Cortex of kidney (tissue), 1 donor: ENCODE data around the gene COPS4.
"Not testable (repeated sequence)": the region's sequence is repeated elsewhere in the genome, so short reads cannot be mapped to it uniquely, and the experiment has no call there.

ENCODE experiments used
- DNase-seq: peaks from one replicate; lab custom pipeline; 2025; lab: John Stamatoyannopoulos, UW

Gene COPS4

GRCh38 chr4:83083925-83084475 lies 49.0 kb downstream of the COPS4 start:
- DNase-seq: no peak

- not testable (repeated sequence) for DNase-seq
Measured at GRCh38 chr4:83084956-83085355, 50.0 kb downstream of the COPS4 start.

GRCh38 chr4:83089410-83090157 lies 54.6 kb downstream of the COPS4 start:
- no peak for DNase-seq

- no peak for DNase-seq
Measured at GRCh38 chr4:83093060-83093640, 58.2 kb downstream of the COPS4 start.

DNA sequence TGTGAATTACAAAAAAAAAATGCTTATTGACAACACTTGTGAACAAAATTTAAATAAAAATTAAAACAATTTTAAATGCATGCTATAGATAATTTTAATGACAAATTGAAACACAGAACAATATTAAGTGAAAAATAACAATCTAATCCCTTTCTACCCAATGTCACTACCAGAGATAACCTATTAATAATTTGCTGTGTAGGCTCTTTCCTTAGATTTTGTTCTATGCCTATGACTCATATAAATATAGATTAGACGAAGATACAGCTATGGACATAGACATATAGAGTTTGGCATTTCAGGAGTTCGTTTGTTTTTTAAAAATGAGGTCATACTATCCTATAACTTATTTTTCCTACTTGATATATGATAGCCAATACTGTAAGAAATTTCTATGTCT lies 61.4 kb downstream of the COPS4 start:
- DNase-seq: no peak

GRCh38 chr4:83104991-83105390 lies 70.0 kb downstream of the COPS4 start:
- no peak for DNase-seq

DNA sequence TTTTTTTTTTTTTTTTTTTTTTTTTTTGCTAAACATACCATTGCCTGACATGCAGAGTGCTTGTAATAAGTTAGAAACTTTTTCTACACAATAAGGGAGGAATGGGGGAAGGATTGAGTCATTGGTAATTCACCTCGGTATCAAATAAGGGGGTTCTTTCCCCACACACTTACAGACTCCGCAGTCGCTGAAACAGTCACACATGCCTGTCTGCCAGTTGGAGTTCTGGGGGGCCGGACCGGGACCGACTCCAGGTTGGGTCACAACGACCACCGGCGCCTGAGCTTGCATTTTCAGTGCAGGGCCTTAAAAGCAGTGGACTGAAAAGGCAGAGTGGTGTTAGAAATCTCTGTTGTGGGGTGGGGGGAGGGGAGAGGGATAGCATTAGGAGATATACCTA lies 72.6 kb downstream of the COPS4 start:
- no peak for DNase-seq

GRCh38 chr4:83108101-83108861 lies 73.3 kb downstream of the COPS4 start:
- no peak for DNase-seq

GRCh38 chr4:83109480-83110222 lies 74.7 kb downstream of the COPS4 start:
- DNase-seq: no peak

- DNase-seq: peak; percentile 21
Measured at GRCh38 chr4:83110223-83110945, 75.4 kb downstream of the COPS4 start.

GRCh38 chr4:83110970-83111750 lies 76.2 kb downstream of the COPS4 start:
- DNase-seq: no peak

GRCh38 chr4:83111751-83112141 lies 76.8 kb downstream of the COPS4 start:
- not testable (repeated sequence) for DNase-seq

- DNase-seq: no peak
Measured at GRCh38 chr4:83112231-83112630, 77.2 kb downstream of the COPS4 start.

- DNase-seq: no peak
Measured at GRCh38 chr4:83112678-83113428, 77.9 kb downstream of the COPS4 start.

- no peak for DNase-seq
Measured at GRCh38 chr4:83113429-83113786, 78.4 kb downstream of the COPS4 start.

DNA sequence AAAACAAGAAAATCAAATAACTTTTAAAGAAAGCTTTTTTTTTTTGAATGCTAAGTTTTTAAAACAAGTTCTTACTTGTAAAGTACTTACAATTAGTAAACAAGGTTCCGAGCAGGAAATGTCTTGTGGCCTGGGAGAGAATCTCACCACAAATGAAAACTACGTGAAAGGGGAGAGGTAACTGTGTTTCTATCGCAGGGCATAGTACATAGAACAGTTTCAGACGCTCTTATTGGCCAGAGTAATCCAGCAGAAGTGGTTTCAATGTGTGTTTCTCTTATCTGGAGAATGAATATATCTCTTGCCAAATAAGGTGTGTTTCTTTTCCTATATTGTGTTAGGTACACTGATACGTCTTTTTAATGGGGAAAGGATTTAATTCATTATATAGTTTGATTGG lies 79.6 kb downstream of the COPS4 start, which contains the start of gene PLAC8:
TSS of gene PLAC8 (minus strand) at position 154 of the 400 bp plus-strand sequence. CDS start 6,808 bp downstream, outside the sequence.
- no peak for DNase-seq

DNA sequence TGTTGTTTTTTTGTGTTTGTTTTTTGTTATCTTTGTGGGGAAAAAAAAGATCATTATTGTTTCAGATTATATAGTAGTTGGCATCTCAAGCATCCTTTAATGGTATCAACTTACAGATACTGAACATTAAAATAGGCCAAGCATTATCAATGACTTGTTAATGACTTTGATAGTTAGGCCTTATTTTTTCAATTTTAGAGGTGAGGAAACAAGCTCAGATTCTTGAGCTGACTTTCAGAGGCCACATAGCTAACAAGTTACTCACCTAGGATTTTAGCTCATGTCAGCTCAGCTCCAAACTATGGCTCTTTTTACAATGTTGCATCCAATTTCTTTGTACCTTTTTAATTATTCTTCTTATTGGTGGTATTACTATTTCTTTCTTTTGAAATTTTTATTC lies 80.0 kb downstream of the COPS4 start:
- DNase-seq: no peak

DNA sequence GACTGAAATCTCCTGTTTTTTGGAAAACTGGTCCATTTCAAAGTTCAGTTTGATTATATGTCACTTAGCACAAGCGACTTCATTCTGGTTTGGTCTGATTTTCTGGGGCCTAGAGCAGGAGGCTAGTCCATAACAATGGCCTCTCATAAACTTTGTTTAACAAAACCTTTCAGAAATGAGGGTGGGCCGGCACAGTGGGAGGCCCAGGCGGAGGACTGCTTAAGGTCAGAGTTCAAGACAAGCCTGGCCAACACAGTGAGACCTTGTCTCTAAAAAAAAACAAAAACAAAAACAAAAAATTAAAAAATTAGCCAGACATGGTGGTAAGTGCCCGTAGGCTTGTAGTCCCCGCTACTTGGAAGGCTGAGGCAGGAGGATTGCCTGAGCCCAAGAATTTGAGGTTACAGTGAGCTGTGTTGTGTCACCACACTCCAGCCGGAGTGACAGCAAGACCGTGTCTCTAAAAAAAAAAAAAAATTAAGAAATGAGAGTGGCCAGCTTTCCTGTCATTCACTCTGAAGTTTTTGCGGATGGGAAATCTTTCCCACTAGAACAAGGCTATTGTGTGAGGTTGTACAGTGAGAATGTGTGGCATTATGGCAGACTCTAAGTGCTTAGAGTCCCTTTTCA lies 80.8 kb downstream of the COPS4 start:
- DNase-seq: no peak

- DNase-seq: no peak
Measured at GRCh38 chr4:83118869-83119268, 83.9 kb downstream of the COPS4 start.
